Smooth muscle cell (in vitro differentiated cells): ENCODE data around the gene PACS1. TPM values are rescaled to one million over a fixed set of nuclear protein-coding genes. Genes with fewer than 3 reads are reported as not detected.
A peak's percentile ranks its signal among the peaks of the same experiment; 100 is the strongest.

ENCODE experiments used
- DNase-seq: peaks from one replicate; lab custom pipeline; 2025; ENCODE audit not compliant: unreplicated experiment; lab: John Stamatoyannopoulos, UW
- H2AFZ ChIP-seq: fragments of 200-600 bp; sonication (generic); 2 replicates; pipeline ENCODE4 v1.6.0; 2016; ENCODE audit warnings: antibody characterized with exemption, low read depth, mild to moderate bottlenecking
- H3F3A ChIP-seq: fragments of 200-600 bp; sonication (generic); 2 replicates; pipeline ENCODE4 v1.6.0; 2017; ENCODE audit warnings: antibody characterized with exemption, low read depth
- H3K27ac ChIP-seq: fragments of 200-600 bp; sonication (generic); 2 replicates; pipeline ENCODE4 v1.5.1; 2016; ENCODE audit warnings: low read depth, mild to moderate bottlenecking
- H3K27me3 ChIP-seq: fragments of 200-600 bp; sonication (generic); 2 replicates; pipeline ENCODE4 v1.6.1; 2016; ENCODE audit warnings: low read depth, mild to moderate bottlenecking
- H3K36me3 ChIP-seq: fragments of 200-600 bp; sonication (generic); 2 replicates; pipeline ENCODE4 v1.5.1; 2016; ENCODE audit warnings: low read depth
- H3K4me1 ChIP-seq: fragments of 200-600 bp; sonication (generic); 2 replicates; pipeline ENCODE4 v1.5.1; 2016; ENCODE audit warnings: low read depth
- H3K4me2 ChIP-seq: fragments of 200-600 bp; sonication (generic); 2 replicates; pipeline ENCODE4 v1.6.0; 2016; ENCODE audit warnings: mild to moderate bottlenecking
- H3K4me3 ChIP-seq: fragments of 200-600 bp; sonication (generic); 2 replicates; pipeline ENCODE4 v1.5.1; 2016; ENCODE audit warnings: mild to moderate bottlenecking
- H3K79me2 ChIP-seq: fragments of 200-600 bp; sonication (generic); 2 replicates; pipeline ENCODE4 v1.6.0; 2016; ENCODE audit warnings: low read depth, mild to moderate bottlenecking
- H3K9ac ChIP-seq: fragments of 200-600 bp; sonication (generic); 2 replicates; pipeline ENCODE4 v1.6.0; 2016; ENCODE audit warnings: low read depth
- H3K9me3 ChIP-seq: fragments of 200-600 bp; sonication (generic); replicated peaks from 2 replicates; pipeline ENCODE4 v1.5.1; 2016; ENCODE audit warnings: low read depth
- H4K20me1 ChIP-seq: fragments of 200-600 bp; sonication (generic); 2 replicates; pipeline ENCODE4 v1.6.0; 2016; ENCODE audit warnings: low read depth
- CTCF ChIP-seq: fragments of 200-600 bp; sonication (generic); IDR thresholded peaks from 2 replicates; pipeline ENCODE4 v1.5.1; 2017; ENCODE audit warnings: borderline replicate concordance, mild to moderate bottlenecking, antibody characterized with exemption; ENCODE audit not compliant: insufficient read depth, poor library complexity, severe bottlenecking
- WGBS: methylation state at CpG from one replicate; pipeline ENCODE4 v1.1.7; 2016; ENCODE audit warnings: low lambda C conversion rate; 5-methylcytosine and 5-hydroxymethylcytosine counted together
- polyA plus RNA-seq: library from polyadenylated mRNA; unstranded; fragments of >200 nt; fragmentation: Nextera tagmentation; extraction: Ambion mirVana; gene quantifications from 2 replicates; pipeline ENCODE4 v1.2.1, GENCODE V29; 2016
- total RNA-seq: library from RNA; depleted of rRNA; stranded (reverse); fragments of >200 nt; gene quantifications from 2 replicates; pipeline ENCODE4 v1.2.3, GENCODE V29; 2014

Gene PACS1
- total and polyA plus RNA-seq, 2 experiments from 2014 or later: 87.6 to 140 TPM

DNA sequence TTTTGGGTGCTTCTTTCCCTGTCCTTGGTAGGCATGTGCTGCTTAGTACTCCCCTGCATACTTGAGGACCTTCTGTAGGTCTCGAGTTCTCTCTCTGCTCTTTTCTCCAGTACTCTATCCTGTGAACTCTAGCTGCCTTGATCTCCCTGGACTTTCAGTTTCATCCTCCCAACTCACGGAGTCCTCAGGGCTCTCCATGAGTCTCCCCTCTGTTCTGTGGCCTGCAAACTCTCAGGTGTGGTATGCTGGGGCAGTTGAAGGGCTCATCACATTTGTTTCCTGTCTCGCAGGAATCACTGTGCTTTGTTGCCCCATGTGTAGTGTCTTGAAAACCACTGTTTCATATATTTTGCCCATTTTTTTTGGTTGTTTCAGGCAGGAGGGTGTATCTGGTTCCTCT lies 3.3 kb upstream of the PACS1 start:
- H3K79me2 ChIP-seq: peaks cover 54% of the 10 kb centered on the region
- peak overlapping the region; percentile 89 for H3K27ac ChIP-seq
- H3K9ac ChIP-seq: no peak overlapping the region
- no peak overlapping the region for H3K4me2 ChIP-seq
- no peak overlapping the region for H2AFZ ChIP-seq
- H3K4me3 ChIP-seq: no peak overlapping the region
- no peaks in the 10 kb centered on the region for H3K27me3 ChIP-seq
- H3K4me1 ChIP-seq: peaks cover 5% of the 10 kb centered on the region
- TF ChIP-seq CTCF: no peak
- no peaks in the 10 kb centered on the region for H3K9me3 ChIP-seq
- peaks cover 40% of the 10 kb centered on the region for H3F3A ChIP-seq
- H4K20me1 ChIP-seq: peaks cover 42% of the 10 kb centered on the region
- H3K36me3 ChIP-seq: peaks cover 11% of the 10 kb centered on the region
- 94% methylated on average over 3 of the region's 3 CpGs for WGBS
- DNase-seq: no peak

GRCh38 chr11:66067640-66068039 lies 2.4 kb upstream of the PACS1 start:
- TF ChIP-seq CTCF: no peak
- H3K4me3 ChIP-seq: no peak overlapping the region
- H4K20me1 ChIP-seq: peaks cover 50% of the 10 kb centered on the region
- H3K4me1 ChIP-seq: peaks cover 11% of the 10 kb centered on the region
- peak overlapping the region; percentile 50 for H3K4me2 ChIP-seq
- DNase-seq: no peak
- peaks cover 55% of the 10 kb centered on the region for H3K79me2 ChIP-seq
- no peaks in the 10 kb centered on the region for H3K9me3 ChIP-seq
- H3K27me3 ChIP-seq: no peaks in the 10 kb centered on the region
- H3K27ac ChIP-seq: peak overlapping the region; percentile 89
- H3K9ac ChIP-seq: no peak overlapping the region
- peaks cover 9% of the 10 kb centered on the region for H3K36me3 ChIP-seq
- WGBS: 92% methylated on average over 4 of the region's 4 CpGs
- H2AFZ ChIP-seq: no peak overlapping the region
- peaks cover 38% of the 10 kb centered on the region for H3F3A ChIP-seq

DNA sequence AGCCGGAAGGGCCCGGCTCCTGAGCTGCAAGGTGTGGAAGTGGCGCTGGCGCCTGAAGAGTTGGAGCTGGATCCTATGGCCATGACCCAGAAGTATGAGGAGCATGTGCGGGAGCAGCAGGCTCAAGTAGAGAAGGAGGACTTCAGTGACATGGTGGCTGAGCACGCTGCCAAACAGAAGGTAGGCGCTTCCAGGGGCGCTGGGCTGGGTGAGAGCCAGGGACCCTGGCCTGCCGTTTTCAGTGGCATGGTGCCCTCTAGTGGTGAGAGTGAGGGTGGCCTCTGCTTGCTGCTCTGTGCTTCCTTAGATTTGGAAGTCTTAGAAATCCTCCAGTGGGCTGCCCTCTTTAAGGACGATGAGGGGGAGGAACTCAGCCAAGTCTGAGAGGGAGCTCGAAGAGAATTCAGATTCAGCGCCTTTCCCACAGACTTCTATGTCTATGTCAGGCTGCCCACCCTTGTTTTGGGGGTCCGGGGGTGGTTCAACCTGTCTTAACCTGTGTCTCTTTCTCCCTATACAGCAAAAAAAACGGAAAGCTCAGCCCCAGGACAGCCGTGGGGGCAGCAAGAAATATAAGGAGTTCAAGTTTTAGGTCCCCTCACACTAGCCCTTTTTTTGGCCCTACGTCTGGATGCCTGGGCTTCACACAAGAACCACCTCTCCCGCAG lies 1.8 kb upstream of the PACS1 start:
- WGBS: 54% methylated on average over 17 of the region's 17 CpGs
- H4K20me1 ChIP-seq: peaks cover 57% of the 10 kb centered on the region
- H3K27ac ChIP-seq: peak overlapping the region; percentile 89
- H3K9me3 ChIP-seq: no peaks in the 10 kb centered on the region
- H3K4me1 ChIP-seq: peaks cover 13% of the 10 kb centered on the region
- H3K4me2 ChIP-seq: peak overlapping the region; percentile 71
- no peak overlapping the region for H3K4me3 ChIP-seq
- peaks cover 5% of the 10 kb centered on the region for H3K36me3 ChIP-seq
- peak overlapping the region; percentile 64 for H3K9ac ChIP-seq
- peak; percentile 39 for DNase-seq
- peak; percentile 93 for TF ChIP-seq CTCF
- H3F3A ChIP-seq: peaks cover 34% of the 10 kb centered on the region
- H3K27me3 ChIP-seq: no peaks in the 10 kb centered on the region
- no peak overlapping the region for H2AFZ ChIP-seq
- peaks cover 57% of the 10 kb centered on the region for H3K79me2 ChIP-seq
